GM21723 (cell line): Measurements from ENCODE around the gene TMEM135.
"Not testable (repeated sequence)": the region's sequence is repeated elsewhere in the genome, so short reads cannot be mapped to it uniquely, and the experiment has no call there.

ENCODE experiments used
- ATAC-seq: cut with Tn5 transposase; IDR thresholded peaks from one replicate; pipeline ENCODE4 v1.9.1; 2021; ENCODE audit warnings: mild to moderate bottlenecking, moderate library complexity; ENCODE audit not compliant: unreplicated experiment

TMEM135 gene

GRCh38 chr11:87188921-87189320 lies 151.2 kb downstream of the TMEM135 start:
- ATAC-seq: not testable (repeated sequence)

- no peak for ATAC-seq
These were observed 152.3 kb downstream of the TMEM135 start for GRCh38 chr11:87190071-87190470.

- no peak for ATAC-seq
These were observed 156.2 kb downstream of the TMEM135 start for GRCh38 chr11:87193756-87194470.

GRCh38 chr11:87194985-87195820 lies 157.5 kb downstream of the TMEM135 start:
- no peak for ATAC-seq

GRCh38 chr11:87198266-87198881 lies 160.6 kb downstream of the TMEM135 start:
- no peak for ATAC-seq

- no peak for ATAC-seq
These were observed 163.6 kb downstream of the TMEM135 start for GRCh38 chr11:87201376-87201775.

- no peak for ATAC-seq
These were observed 166.3 kb downstream of the TMEM135 start for GRCh38 chr11:87203907-87204602.

- ATAC-seq: no peak
These were observed 175.2 kb downstream of the TMEM135 start for GRCh38 chr11:87212891-87213290.

GRCh38 chr11:87213444-87213843 lies 175.7 kb downstream of the TMEM135 start:
- peak; percentile 78 for ATAC-seq

- ATAC-seq: no peak
These were observed 177.5 kb downstream of the TMEM135 start for GRCh38 chr11:87215236-87215635.

- no peak for ATAC-seq
These were observed 181.5 kb downstream of the TMEM135 start for GRCh38 chr11:87219266-87219665.

GRCh38 chr11:87223816-87224215 lies 186.1 kb downstream of the TMEM135 start:
- ATAC-seq: no peak

- ATAC-seq: no peak
These were observed 186.8 kb downstream of the TMEM135 start for GRCh38 chr11:87224486-87224885.

- no peak for ATAC-seq
These were observed 191.1 kb downstream of the TMEM135 start for GRCh38 chr11:87228820-87229219.

GRCh38 chr11:87230995-87231394 lies 193.3 kb downstream of the TMEM135 start:
- no peak for ATAC-seq

- ATAC-seq: no peak
These were observed 194.6 kb downstream of the TMEM135 start for GRCh38 chr11:87232320-87232719.

GRCh38 chr11:87235366-87235765 lies 197.6 kb downstream of the TMEM135 start:
- no peak for ATAC-seq

- ATAC-seq: no peak
These were observed 198.6 kb downstream of the TMEM135 start for GRCh38 chr11:87236368-87236767.

GRCh38 chr11:87239001-87239400 lies 201.3 kb downstream of the TMEM135 start:
- ATAC-seq: no peak

- no peak for ATAC-seq
These were observed 201.8 kb downstream of the TMEM135 start for GRCh38 chr11:87239531-87239930.

- no peak for ATAC-seq
These were observed 213.8 kb downstream of the TMEM135 start for GRCh38 chr11:87251560-87251959.
